Measurements from ENCODE around the gene ATOX1.

Gene ATOX1

GRCh38 chr5:151694035-151694485 lies 64.4 kb downstream of the ATOX1 start:
- no peak for DNase-seq
